HG02642 (cell line): ENCODE data around the gene NPPA.
"Not testable (repeated sequence)": the region's sequence is repeated elsewhere in the genome, so short reads cannot be mapped to it uniquely, and the experiment has no call there.

Experiments
- ATAC-seq: cut with Tn5 transposase; IDR thresholded peaks from one replicate; pipeline ENCODE4 v1.9.1; 2021; ENCODE audit warnings: mild to moderate bottlenecking; ENCODE audit not compliant: unreplicated experiment, poor library complexity

The NPPA gene

GRCh38 chr1:11822091-11822490 is 25.5 kb downstream of the NPPA start:
- no peak for ATAC-seq

- no peak for ATAC-seq
Measured at GRCh38 chr1:11817192-11817591, 30.4 kb downstream of the NPPA start.

- ATAC-seq: no peak
Measured at GRCh38 chr1:11813021-11813420, 34.6 kb downstream of the NPPA start.

GRCh38 chr1:11807133-11807532 is 40.5 kb downstream of the NPPA start:
- ATAC-seq: no peak

- peak; percentile 42 for ATAC-seq
Measured at GRCh38 chr1:11806307-11806936, 41.2 kb downstream of the NPPA start.

- peak; percentile 87 for ATAC-seq
Measured at GRCh38 chr1:11805422-11806306, 41.9 kb downstream of the NPPA start, which contains the start of the genes CLCN6 and MTHFR. Gene CLCN6 (plus strand): TSS chr1:11806191. CDS start chr1:11806263, 72 bp downstream. Gene MTHFR (minus strand): TSS chr1:11805964. CDS start chr1:11803116, 2,848 bp downstream.

- ATAC-seq: no peak
Measured at GRCh38 chr1:11804666-11805421, 42.7 kb downstream of the NPPA start.

- ATAC-seq: not testable (repeated sequence)
Measured at GRCh38 chr1:11803924-11804665, 43.5 kb downstream of the NPPA start.

- peak; percentile 21 for ATAC-seq
Measured at GRCh38 chr1:11802973-11803885, 44.4 kb downstream of the NPPA start.

- ATAC-seq: no peak
Measured at GRCh38 chr1:11802616-11802972, 45.0 kb downstream of the NPPA start.

GRCh38 chr1:11800756-11801433 is 46.7 kb downstream of the NPPA start:
- ATAC-seq: no peak

GRCh38 chr1:11800391-11800755 is 47.2 kb downstream of the NPPA start:
- ATAC-seq: no peak

- ATAC-seq: no peak
Measured at GRCh38 chr1:11799896-11800295, 47.7 kb downstream of the NPPA start.

GRCh38 chr1:11799099-11799498 is 48.5 kb downstream of the NPPA start:
- no peak for ATAC-seq

- no peak for ATAC-seq
Measured at GRCh38 chr1:11797525-11798216, 49.9 kb downstream of the NPPA start.

GRCh38 chr1:11796036-11796828 is 51.4 kb downstream of the NPPA start:
- ATAC-seq: no peak
